ENCODE data around the gene FOXS1.

The FOXS1 gene

DNA sequence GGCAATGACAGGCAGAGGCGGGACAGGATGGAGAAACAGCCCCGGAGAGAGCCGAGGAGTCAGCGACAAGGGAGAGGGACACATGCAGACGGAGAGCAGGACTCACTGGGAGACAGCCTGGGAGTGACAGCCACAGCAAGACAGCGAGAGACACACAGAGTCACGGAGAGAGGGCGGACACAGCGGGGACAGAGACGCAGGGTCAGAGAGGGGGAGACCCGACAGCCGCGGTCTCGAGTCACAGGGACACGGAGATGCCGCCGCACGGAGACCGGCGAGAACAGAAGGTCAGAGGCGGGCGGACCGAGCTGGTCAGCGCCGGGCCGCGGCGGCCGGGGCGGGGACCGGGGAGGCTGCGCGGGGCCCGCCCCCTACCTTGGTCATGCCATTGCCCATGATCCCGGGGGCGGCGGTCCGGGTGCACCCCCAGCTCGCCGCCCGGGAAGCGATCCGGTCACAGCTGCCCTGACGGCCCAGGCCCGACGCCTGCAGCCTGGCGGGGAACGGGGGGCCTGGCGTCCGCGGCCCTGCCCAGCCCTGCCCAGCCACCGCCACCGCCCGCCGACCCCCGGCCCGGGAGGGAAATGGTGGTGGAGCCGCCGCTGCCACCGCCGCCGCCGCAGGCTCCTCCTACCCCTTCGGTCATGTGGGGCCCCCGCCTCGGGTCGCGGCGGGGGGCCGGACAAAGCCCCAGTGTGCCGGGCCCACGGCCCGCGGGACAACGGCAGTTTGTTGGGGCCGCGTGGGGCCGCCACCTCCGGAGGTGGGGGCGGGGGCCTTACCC is 24.7 kb upstream of the FOXS1 start, which contains the start of the genes DUSP15 and TTLL9:
DUSP15 (minus strand) TSS at position 586 of the 784 bp plus-strand sequence; CDS start at position 396, 190 bp downstream.
TTLL9 (plus strand) TSS at position 693 of the 784 bp plus-strand sequence. CDS start 493 bp downstream, outside the sequence.
- Mint-ChIP-seq H3K4me3 (peak within 1 kb of the TSS; percentile 95 to 99 (median 98)), H3K9me3 (no peaks in the 10 kb centered on the region), H3K27ac (peak within 1 kb of the TSS; percentile 79 to 97 (median 94)), H3K36me3 (ENCODE audit: low read depth) (peaks cover 8% of the 10 kb centered on the region), H3K27me3 (ENCODE audit: low read depth) (peaks cover 8% of the 10 kb centered on the region), H3K4me1 (peaks cover 14% of the 10 kb centered on the region)
- TF ChIP-seq CTCF (IDR thresholded peaks at IDR 0.05; ENCODE audit: unreplicated experiment in 3 of 3): no peak

- H3K4me1 Mint-ChIP-seq: peaks cover 14% of the 10 kb centered on the region
Measured at GRCh38 chr20:31869673-31869941, 24.2 kb upstream of the FOXS1 start.

GRCh38 chr20:31868853-31869672 is 23.7 kb upstream of the FOXS1 start:
- peaks cover 14% of the 10 kb centered on the region for H3K4me1 Mint-ChIP-seq
- H3K27ac Mint-ChIP-seq: peak overlapping the region; percentile 79 to 97 (median 94)
- H3K9me3 Mint-ChIP-seq: no peaks in the 10 kb centered on the region
- peak overlapping the region; percentile 95 to 99 (median 98) for H3K4me3 Mint-ChIP-seq
- H3K27me3 Mint-ChIP-seq (ENCODE audit: low read depth): peaks cover 12% of the 10 kb centered on the region
- TF ChIP-seq CTCF (IDR thresholded peaks at IDR 0.05; ENCODE audit: unreplicated experiment in 3 of 3): no peak
- peaks cover 4% of the 10 kb centered on the region for H3K36me3 Mint-ChIP-seq (ENCODE audit: low read depth)

More at GRCh38 chr20:31869673-31869941, 24.2 kb upstream of the FOXS1 start:
- peak overlapping the region; percentile 79 to 97 (median 94) for H3K27ac Mint-ChIP-seq
- TF ChIP-seq CTCF (IDR thresholded peaks at IDR 0.05; ENCODE audit: unreplicated experiment in 3 of 3): no peak
- peaks cover 6% of the 10 kb centered on the region for H3K36me3 Mint-ChIP-seq (ENCODE audit: low read depth)
- H3K27me3 Mint-ChIP-seq (ENCODE audit: low read depth): peaks cover 12% of the 10 kb centered on the region
- H3K9me3 Mint-ChIP-seq: no peaks in the 10 kb centered on the region
- peak overlapping the region; percentile 95 to 99 (median 98) for H3K4me3 Mint-ChIP-seq

DNA sequence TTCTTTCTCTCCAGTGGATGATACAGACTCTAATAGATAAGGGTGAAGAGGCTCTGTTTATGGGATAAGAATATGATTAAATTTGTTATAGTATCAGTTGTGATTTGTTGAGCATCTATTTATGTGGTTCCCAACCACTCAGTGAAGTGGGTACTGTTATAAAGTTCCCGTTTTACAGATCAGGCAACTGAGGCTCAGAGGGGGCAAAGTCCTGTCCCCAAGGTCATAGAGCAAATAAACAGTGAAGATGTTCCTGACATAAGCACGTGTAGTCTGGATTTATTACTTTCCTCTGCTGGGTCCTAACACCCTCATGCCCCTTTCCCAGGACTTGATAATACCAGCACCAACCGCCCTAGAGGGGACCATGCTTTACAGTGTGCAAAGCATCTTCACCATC is 20.8 kb upstream of the FOXS1 start:
- Mint-ChIP-seq H3K36me3 (ENCODE audit: low read depth) (peaks cover 4% of the 10 kb centered on the region), H3K4me3 (peak overlapping the region in 1 of 3 experiments; percentile 30), H3K27ac (no peak overlapping the region), H3K27me3 (ENCODE audit: low read depth) (peaks cover 9% of the 10 kb centered on the region), H3K9me3 (no peaks in the 10 kb centered on the region), H3K4me1 (peaks cover 12% of the 10 kb centered on the region)
- TF ChIP-seq CTCF (IDR thresholded peaks at IDR 0.05; ENCODE audit: unreplicated experiment in 3 of 3): no peak

DNA sequence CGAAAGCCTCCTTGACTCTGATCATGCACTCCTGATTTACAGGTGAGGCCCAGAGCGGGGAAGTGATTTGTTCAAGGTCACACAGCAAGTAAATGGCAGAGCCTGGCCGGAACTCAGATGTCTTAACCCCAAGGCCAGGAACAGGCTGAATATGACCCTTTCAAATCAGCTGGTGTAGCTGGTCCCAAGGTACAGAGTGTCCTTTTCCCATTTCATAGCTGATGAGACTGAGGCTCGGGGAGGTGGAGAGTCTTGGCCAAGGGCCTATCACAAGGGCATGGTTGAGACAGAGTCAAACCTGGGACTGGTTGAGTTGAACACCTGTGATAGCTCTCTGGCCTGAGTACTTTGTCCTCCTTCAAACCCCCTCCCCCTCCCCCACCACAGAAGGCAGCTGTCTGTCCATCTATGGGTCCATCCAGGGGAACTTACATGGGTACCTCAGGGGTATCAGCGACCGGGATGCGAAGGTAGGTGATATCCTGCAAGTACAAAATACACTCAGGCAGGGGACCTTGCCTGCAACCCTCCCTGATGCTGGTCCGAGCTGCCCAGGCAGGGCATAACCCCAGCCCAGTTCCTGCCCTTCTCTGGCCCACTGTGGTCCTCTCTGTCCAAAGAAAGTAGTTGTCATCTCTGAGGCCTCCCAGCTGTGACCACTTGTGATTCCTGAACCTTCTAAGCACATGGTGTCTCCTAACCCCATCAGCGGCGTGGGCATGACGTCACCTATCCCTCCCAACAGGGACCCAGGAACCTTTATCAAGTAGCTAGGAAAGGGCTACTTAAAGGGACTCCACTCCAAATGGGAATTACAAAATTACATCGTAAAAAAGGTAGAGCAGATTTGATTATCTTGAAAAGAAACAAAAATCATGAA is 19.4 kb upstream of the FOXS1 start:
- Mint-ChIP-seq H3K36me3 (ENCODE audit: low read depth) (peaks cover 4% of the 10 kb centered on the region), H3K4me3 (no peak overlapping the region), H3K27ac (no peak overlapping the region), H3K4me1 (peaks cover 11% of the 10 kb centered on the region), H3K27me3 (ENCODE audit: low read depth) (peaks cover 9% of the 10 kb centered on the region), H3K9me3 (no peaks in the 10 kb centered on the region)
- TF ChIP-seq CTCF (IDR thresholded peaks at IDR 0.05; ENCODE audit: unreplicated experiment in 3 of 3): no peak
